ENCODE data around the gene S100A16. TPM values are rescaled to one million over a fixed set of nuclear protein-coding genes. Genes with fewer than 3 reads are reported as not detected.

The S100A16 gene, protein sequence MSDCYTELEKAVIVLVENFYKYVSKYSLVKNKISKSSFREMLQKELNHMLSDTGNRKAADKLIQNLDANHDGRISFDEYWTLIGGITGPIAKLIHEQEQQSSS
- total RNA-seq, result 121 and 122 TPM in 2 replicates
- polyA plus RNA-seq, result 182 and 632 TPM in 2 replicates
- 150 and 488 TPM in 2 replicates for polyA plus RNA-seq (2012)
- 153 and 449 TPM in 2 replicates for polyA minus RNA-seq (ENCODE audit: low replicate concordance)

- peak within 1 kb of the TSS; percentile 65 for H3K9ac ChIP-seq (ENCODE audit: insufficient read depth, low read length)
- H3K79me2 ChIP-seq (ENCODE audit: control insufficient read depth, insufficient read depth, low read length), result peaks cover 54% of the 10 kb centered on the region
- peak; percentile 63 to 76 for DNase-seq (ENCODE audit: low read depth in 2 of 2)
- TF ChIP-seq EZH2 (IDR thresholded peaks at IDR 0.05; ENCODE audit: low read length, missing control alignments) (no peak), CTCF (conservative IDR thresholded peaks at IDR 0.05 in 1 of 2, IDR thresholded peaks at IDR 0.05 in 1 of 2; ENCODE audit: low read depth in 1 of 2, low read length in 2 of 2) (no peak)
- peaks cover 4% of the 10 kb centered on the region for H3K36me3 ChIP-seq (ENCODE audit: control insufficient read depth, insufficient read depth, low read length)
- H3K4me1 ChIP-seq (ENCODE audit: control insufficient read depth, extremely low read depth, insufficient read depth, low read length), result peaks cover 23% of the 10 kb centered on the region
- no peaks in the 10 kb centered on the region for H3K9me3 ChIP-seq (ENCODE audit: control insufficient read depth, insufficient read depth, low read depth, low read length)
- H3K27ac ChIP-seq (ENCODE audit: insufficient read depth, low read length), result peak within 1 kb of the TSS; percentile 86
- H3K4me3 ChIP-seq (replicated peaks in 1 of 4; ENCODE audit: control extremely low read depth in 1 of 4, insufficient read depth in 1 of 4, low read depth in 3 of 4, low read length in 4 of 4), result peak within 1 kb of the TSS; percentile 87 to 92 (median 88)
- no peak within 1 kb of the TSS for H2AFZ ChIP-seq (ENCODE audit: low read length)
- no peaks in the 10 kb centered on the region for H4K20me1 ChIP-seq (ENCODE audit: control insufficient read depth, extremely low read depth, insufficient read depth, low read length)
- H3K27me3 ChIP-seq (ENCODE audit: control insufficient read depth, insufficient read depth, low read length), result no peaks in the 10 kb centered on the region
- peak within 1 kb of the TSS; percentile 92 for H3K4me2 ChIP-seq (ENCODE audit: extremely low read depth, insufficient read depth, low read length)
These were observed at the start of gene S100A16 for GRCh38 chr1:153612755-153613331. TSS of gene S100A16 (minus strand) at chr1:153613137. CDS start at chr1:153608151, 4,986 bp downstream.

GRCh38 chr1:153662269-153662668 is 49.3 kb upstream of the S100A16 start:
- H2AFZ ChIP-seq (ENCODE audit: low read length), result no peak overlapping the region
- TF ChIP-seq CTCF (conservative IDR thresholded peaks at IDR 0.05 in 1 of 2, IDR thresholded peaks at IDR 0.05 in 1 of 2; ENCODE audit: low read depth in 1 of 2, low read length in 2 of 2), result no peak
- no peak for TF ChIP-seq EZH2 (IDR thresholded peaks at IDR 0.05; ENCODE audit: low read length, missing control alignments)
- H3K27me3 ChIP-seq (ENCODE audit: control insufficient read depth, insufficient read depth, low read length), result no peaks in the 10 kb centered on the region
- peaks cover 15% of the 10 kb centered on the region for H3K36me3 ChIP-seq (ENCODE audit: control insufficient read depth, insufficient read depth, low read length)
- no peak overlapping the region for H3K4me3 ChIP-seq (replicated peaks in 1 of 4; ENCODE audit: control extremely low read depth in 1 of 4, insufficient read depth in 1 of 4, low read depth in 3 of 4, low read length in 4 of 4)
- no peak overlapping the region for H3K4me2 ChIP-seq (ENCODE audit: extremely low read depth, insufficient read depth, low read length)
- no peaks in the 10 kb centered on the region for H3K9me3 ChIP-seq (ENCODE audit: control insufficient read depth, insufficient read depth, low read depth, low read length)
- H4K20me1 ChIP-seq (ENCODE audit: control insufficient read depth, extremely low read depth, insufficient read depth, low read length), result no peaks in the 10 kb centered on the region
- peaks cover 13% of the 10 kb centered on the region for H3K79me2 ChIP-seq (ENCODE audit: control insufficient read depth, insufficient read depth, low read length)
- peaks cover 4% of the 10 kb centered on the region for H3K4me1 ChIP-seq (ENCODE audit: control insufficient read depth, extremely low read depth, insufficient read depth, low read length)
- no peak for DNase-seq (ENCODE audit: low read depth in 2 of 2)
- no peak overlapping the region for H3K9ac ChIP-seq (ENCODE audit: insufficient read depth, low read length)
- no peak overlapping the region for H3K27ac ChIP-seq (ENCODE audit: insufficient read depth, low read length)

DNA sequence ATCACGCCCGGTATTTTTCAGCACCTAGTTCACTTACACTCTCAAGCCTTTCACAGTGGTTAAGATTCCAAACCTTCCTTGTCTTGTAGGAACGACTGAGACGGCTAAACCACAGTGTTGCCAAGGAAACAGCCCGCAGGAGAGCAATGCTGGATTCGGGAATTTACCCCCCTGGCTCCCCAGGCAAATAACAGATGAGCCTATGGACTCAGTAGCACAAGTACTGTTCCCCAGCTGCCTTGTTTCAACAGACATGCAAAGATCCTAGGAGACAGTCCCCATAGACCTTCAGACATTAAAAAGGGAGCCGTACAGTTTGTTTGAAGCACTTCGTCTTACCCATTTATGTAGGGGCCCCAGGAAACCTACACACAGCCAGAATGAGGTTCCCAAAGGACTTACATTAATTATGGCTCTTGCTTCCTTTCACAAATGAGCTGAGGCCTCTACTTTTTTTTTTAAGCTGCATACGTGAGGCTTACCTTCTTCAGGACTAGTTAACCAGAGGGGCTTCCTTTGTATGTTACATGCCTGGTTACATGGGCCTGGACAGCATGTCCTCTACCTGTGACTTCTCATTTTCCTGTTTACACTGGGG is 48.3 kb upstream of the S100A16 start:
- DNase-seq (ENCODE audit: low read depth in 2 of 2), result peak in 1 of 2 donors; percentile 82
- Histone ChIP-seq H3K9ac (ENCODE audit: insufficient read depth, low read length) (no peak overlapping the region), H3K4me1 (ENCODE audit: control insufficient read depth, extremely low read depth, insufficient read depth, low read length) (peaks cover 4% of the 10 kb centered on the region), H3K4me3 (replicated peaks in 1 of 4; ENCODE audit: control extremely low read depth in 1 of 4, insufficient read depth in 1 of 4, low read depth in 3 of 4, low read length in 4 of 4) (no peak overlapping the region), H4K20me1 (ENCODE audit: control insufficient read depth, extremely low read depth, insufficient read depth, low read length) (no peaks in the 10 kb centered on the region), H3K9me3 (ENCODE audit: control insufficient read depth, insufficient read depth, low read depth, low read length) (no peaks in the 10 kb centered on the region), H2AFZ (ENCODE audit: low read length) (no peak overlapping the region), H3K27me3 (ENCODE audit: control insufficient read depth, insufficient read depth, low read length) (no peaks in the 10 kb centered on the region), H3K79me2 (ENCODE audit: control insufficient read depth, insufficient read depth, low read length) (peaks cover 12% of the 10 kb centered on the region), H3K36me3 (ENCODE audit: control insufficient read depth, insufficient read depth, low read length) (peaks cover 11% of the 10 kb centered on the region), H3K27ac (ENCODE audit: insufficient read depth, low read length) (no peak overlapping the region), H3K4me2 (ENCODE audit: extremely low read depth, insufficient read depth, low read length) (no peak overlapping the region)
- no peak for TF ChIP-seq CTCF (conservative IDR thresholded peaks at IDR 0.05 in 1 of 2, IDR thresholded peaks at IDR 0.05 in 1 of 2; ENCODE audit: low read depth in 1 of 2, low read length in 2 of 2)
- no peak for TF ChIP-seq EZH2 (IDR thresholded peaks at IDR 0.05; ENCODE audit: low read length, missing control alignments)
